OCI-LY7 (cell line): ENCODE data around the gene MAPK12.

ENCODE experiments used
- EZH2phosphoT487 ChIP-seq: fragments of 200-600 bp; sonication (generic); IDR thresholded peaks from 2 replicates; pipeline ENCODE4 v1.6.1; 2018; ENCODE audit warnings: low read depth, borderline replicate concordance, mild to moderate bottlenecking, mixed run types, antibody characterized with exemption, low read length, moderate library complexity, mixed read lengths
- TF ChIP-seq, protein P1 (sequence below): fragments of 200-600 bp; sonication (generic); conservative IDR thresholded peaks from 2 replicates; pipeline ENCODE4 v1.5.1; 2014; ENCODE audit warnings: mild to moderate bottlenecking, antibody characterized with exemption, low read length, moderate library complexity, mixed read lengths

DNA sequence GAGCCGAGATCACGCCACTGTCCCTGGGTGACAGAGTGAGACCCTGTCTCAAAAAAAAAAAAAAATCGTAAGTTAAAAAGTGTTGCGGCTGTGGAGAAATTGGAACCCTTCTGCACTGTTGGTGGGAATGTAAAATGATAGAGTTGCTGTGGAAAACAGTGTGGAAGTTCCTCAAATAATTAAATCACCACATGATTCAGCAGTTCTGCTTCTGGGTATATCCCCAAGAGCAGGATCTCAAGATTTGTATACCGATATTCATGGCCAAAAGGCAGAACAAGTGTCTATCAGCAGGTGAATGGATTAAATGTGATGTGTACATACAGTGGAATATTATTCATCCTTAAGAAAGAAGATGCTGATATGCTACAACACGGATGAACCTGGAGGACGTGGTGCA lies 56.9 kb downstream of the MAPK12 start:
- TF ChIP-seq, protein P1, sequence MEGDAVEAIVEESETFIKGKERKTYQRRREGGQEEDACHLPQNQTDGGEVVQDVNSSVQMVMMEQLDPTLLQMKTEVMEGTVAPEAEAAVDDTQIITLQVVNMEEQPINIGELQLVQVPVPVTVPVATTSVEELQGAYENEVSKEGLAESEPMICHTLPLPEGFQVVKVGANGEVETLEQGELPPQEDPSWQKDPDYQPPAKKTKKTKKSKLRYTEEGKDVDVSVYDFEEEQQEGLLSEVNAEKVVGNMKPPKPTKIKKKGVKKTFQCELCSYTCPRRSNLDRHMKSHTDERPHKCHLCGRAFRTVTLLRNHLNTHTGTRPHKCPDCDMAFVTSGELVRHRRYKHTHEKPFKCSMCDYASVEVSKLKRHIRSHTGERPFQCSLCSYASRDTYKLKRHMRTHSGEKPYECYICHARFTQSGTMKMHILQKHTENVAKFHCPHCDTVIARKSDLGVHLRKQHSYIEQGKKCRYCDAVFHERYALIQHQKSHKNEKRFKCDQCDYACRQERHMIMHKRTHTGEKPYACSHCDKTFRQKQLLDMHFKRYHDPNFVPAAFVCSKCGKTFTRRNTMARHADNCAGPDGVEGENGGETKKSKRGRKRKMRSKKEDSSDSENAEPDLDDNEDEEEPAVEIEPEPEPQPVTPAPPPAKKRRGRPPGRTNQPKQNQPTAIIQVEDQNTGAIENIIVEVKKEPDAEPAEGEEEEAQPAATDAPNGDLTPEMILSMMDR: no peak
- no peak for TF ChIP-seq EZH2phosphoT487
